Ishikawa (cell line): ENCODE results near the gene EVL.

Experiments
- RAD21 ChIP-seq: IDR thresholded peaks from 2 replicates; pipeline ENCODE4 v1.6.1; 2012; ENCODE audit warnings: low read depth
- YY1 ChIP-seq: IDR thresholded peaks from 2 replicates; pipeline ENCODE4 v1.6.1; 2012; ENCODE audit warnings: low read depth

DNA sequence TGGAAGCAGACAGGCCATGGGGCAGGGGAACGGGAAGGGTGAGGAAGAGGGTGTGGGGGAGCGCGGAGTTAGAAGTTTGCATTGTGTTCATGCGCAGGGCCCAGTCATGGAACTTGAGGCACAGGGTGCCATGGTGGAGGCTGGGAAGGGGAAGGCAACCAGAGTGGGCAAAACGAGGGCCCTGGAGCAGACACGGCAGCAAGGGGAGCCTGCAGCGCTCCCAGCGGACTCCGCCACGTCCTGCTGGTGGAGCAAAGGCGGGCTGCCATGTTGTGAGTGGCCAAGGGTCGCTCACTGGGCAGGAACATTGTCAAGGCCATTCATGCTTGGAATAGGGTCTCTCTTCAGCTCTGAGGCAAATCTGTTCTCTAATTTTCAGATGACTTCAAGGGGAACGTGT is 73.7 kb downstream of the EVL start:
- no peak for TF ChIP-seq RAD21
- no peak for TF ChIP-seq YY1
